Stimulated activated CD8-positive, alpha-beta memory T cell treated with anti-CD3 and anti-CD28 coated beads, Interleukin-12 subunit alpha, Interleukin-12 subunit beta, amount 100 ng/mL, for 1 hour (primary cell): ENCODE measurements around the gene AEBP1.

Source experiments
- DNase-seq: peaks from one replicate; pipeline ENCODE4 v3.0.0-alpha.2; 2020; ENCODE audit warnings: low read depth

Gene AEBP1

DNA sequence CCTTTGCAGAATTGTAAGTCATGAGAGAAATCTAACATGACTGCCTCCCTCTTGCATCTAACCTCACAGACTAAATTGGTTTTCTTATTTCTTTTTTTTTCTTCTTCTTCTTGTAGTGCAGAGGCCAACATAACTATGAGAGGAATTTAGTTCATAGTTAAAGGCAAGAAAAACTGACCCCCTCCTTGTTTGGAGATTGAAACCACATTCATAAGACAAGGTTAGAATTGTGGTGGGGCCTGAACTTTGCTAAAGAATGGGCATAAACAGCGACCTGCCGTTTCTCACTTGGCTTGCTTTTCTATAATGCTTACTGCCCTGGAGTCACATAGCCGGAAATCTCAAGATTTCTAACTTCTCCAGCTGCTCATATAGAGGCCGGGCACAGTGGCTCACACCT lies 19.4 kb upstream of the AEBP1 start:
- no peak for DNase-seq

DNA sequence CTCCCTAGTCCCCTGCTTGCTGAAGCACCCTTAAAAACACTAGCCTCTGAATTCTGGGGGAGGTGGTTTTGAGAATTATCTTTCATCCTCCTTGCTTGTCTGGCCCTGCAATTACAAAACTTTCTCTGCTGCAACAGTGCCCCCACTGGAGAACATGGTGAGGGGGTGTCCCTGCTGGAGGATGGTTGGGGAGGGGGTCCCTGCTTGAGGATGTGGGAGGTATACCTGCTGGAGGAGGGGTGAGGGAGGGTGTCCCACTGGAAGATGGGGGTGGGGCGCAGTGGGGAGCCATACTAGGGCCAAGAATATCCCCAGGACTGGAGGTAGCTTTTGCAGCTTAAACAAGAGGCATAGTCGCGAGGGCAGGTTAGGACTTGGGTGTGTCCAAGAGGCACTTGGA lies 18.6 kb upstream of the AEBP1 start:
- DNase-seq: no peak

DNA sequence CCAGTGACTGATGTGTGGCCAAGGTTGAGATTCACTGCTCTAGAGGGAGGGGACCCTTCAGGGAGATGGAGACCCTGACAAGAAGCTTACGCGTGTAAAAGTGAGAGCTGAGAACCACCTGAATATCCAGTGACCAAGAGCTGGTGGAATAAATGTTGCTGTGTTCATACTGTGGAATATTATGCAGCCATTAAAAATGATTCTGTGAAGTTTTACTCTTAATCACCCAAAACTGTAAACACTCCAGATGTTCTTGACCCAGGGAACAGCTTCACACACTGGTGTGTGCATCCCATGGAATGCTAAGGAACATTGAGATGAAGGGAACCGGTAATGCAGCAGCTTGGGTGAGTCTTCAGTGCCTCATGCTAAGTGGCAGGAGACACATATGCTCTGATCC lies 17.5 kb upstream of the AEBP1 start:
- no peak for DNase-seq

DNA sequence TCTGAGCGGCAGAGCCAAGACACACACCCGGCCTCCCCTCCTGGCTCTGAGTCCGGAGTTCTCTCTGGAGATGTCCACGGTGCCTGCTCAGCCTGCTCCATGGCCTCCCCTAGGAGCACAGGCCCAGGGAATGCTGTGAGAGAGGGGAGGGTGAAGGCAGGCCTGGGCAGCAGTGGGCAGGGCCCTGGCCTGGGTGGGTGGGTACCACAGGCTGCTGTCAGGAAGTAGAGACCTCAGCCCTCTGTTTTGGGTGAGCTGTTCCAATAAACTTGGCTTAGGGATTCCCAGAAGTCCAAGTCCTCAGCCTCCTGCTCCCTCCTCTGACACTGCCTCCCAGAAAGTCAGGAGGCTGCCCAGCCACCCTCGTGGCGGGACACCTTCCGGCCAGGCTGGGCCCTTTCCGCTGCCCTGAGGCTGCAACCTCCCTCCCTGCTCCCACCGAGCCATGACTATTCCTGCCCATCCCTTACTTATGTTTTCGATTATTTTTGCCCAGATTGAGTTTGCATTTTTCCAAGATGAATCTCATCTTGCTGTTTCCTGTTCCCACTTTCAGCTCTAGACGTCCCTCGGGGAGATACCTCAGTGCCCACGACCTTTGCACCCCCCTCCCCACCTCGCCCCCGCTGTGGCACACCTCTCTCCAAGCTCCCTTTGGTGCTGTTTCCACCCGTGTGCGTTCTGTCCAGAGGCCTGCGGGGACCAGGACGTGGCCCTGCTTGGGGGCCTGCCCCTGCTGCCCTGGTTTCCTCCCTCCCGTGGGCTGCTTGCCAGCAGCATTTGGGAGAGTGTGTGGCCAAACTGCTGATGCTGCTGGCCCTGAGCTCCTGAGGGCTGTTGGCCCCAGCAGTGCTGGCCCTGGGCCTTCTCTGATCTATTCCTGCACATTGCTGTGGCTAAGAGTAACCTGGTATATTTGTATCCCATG lies 16.0 kb upstream of the AEBP1 start:
- DNase-seq: no peak

DNA sequence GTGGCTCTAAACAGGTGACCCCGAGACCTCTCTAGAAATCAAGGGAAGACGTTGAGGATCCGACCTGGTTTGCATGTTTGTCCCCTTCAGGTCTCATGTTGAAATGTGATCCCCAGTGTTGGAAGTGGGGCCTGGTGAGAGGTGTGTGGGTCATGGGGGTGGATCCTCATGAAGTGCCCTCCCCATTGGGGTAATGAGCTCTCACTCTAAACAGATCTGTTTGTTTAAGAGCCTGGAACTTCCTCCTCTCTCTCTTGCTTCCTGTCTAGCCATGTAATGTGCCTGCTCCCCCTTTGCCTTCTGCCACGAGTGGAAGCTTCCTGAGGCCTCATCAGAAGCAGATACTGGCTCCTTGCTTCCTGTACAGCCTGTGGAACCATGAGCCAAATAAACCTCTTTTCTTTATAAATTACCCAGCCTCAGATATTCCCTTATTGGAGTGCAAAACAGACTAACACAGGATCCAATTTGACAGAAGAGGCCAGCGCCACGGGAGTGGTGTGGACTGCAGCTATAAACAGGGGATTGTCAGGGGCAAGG lies 11.0 kb upstream of the AEBP1 start:
- no peak for DNase-seq

DNA sequence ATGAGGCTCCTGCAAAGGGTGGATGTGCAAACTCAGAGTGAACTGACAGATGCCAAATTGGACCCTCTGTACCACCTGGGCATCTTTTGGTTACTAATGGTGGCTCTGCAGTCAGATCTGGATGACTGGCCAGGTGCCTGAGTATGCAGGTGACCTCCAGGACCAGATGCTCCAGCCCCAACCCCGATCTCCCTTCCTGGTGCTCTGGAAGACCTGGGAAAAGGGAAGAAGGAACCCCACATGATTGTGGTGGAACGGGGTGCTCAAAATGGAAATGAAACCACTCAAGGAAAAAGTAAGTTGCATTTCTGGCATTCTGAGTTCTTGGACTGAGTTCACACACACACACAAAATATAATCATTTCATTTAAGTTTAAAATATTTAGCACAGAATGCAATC lies 9.8 kb upstream of the AEBP1 start:
- no peak for DNase-seq

DNA sequence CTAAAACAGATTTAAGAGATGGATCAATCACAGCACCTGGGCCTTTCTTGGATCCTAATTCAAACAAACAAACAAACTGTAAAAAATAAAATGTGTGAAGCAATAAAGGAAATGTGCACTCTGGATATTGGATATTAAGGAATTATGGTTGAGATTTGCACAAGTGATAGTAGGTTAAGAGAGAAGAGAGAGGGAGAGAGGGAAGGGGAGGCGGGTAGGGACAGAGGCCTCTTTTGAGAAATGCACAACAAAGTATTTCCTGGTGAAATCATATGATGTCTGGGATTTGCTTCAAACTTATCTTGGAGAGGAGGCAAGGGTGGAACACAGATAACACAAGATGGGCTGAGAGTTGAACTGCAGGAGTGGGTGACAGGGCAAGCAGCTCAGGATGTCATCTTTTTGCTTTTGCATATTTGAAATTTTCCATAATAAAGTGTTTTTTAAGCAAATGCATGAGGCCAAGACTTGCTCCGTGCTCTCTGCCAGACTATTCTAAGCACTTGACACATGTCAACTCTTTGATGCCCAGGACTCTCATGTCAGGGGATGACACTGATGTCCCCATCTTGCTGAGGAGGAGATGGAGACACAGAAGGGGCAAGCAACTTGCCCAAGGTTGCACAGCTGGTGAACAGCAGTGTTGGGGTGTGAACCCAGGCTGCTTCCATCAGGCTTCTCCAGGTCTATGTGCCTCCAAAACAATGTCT lies 9.1 kb upstream of the AEBP1 start:
- no peak for DNase-seq

DNA sequence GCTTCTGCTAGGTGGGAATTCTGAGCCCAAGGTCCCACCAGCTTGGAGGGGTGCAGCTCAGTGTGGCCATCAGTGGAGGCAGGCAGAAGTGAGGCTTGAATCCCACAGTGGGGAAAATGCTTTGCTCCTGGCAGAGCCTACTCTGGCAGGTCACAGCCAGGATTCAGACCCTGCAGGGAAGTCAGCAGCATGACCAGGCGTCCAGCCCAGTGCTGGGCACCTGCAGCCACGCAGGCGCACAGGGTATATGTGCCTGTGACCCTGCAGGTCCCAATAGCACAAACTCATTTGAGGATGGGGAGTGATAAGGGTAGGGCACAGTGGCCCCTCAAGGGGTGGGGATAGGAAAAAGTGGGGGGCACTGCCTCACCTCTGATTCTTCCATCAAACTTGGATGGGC lies 8.4 kb upstream of the AEBP1 start:
- no peak for DNase-seq

DNA sequence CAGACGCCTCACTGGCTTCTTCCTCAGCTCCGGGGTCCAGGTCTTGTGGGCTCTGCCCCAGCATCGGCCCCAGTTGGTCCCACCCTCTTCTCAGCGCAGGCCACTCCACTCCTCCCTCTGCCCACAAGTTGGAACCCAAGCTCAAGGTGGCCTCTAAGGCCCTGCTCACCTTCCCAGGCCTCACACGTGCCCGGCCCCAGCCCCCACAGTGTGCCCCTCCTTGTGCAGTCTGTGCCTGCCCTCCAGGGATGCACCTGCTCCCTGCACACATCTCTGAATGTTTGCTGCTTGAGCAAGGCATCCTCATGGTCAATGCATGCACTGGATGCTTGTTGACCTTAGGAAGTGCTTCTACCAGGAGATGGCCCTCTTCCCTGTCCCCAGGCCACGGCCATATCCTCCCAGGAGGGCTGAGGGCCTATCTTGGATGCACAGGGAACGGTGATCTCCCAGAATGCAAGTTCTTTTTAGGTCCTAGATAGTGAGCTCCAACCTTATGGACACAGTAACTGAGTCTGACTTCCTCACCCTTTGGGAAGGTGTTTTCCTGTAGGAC lies 7.7 kb upstream of the AEBP1 start:
- no peak for DNase-seq

DNA sequence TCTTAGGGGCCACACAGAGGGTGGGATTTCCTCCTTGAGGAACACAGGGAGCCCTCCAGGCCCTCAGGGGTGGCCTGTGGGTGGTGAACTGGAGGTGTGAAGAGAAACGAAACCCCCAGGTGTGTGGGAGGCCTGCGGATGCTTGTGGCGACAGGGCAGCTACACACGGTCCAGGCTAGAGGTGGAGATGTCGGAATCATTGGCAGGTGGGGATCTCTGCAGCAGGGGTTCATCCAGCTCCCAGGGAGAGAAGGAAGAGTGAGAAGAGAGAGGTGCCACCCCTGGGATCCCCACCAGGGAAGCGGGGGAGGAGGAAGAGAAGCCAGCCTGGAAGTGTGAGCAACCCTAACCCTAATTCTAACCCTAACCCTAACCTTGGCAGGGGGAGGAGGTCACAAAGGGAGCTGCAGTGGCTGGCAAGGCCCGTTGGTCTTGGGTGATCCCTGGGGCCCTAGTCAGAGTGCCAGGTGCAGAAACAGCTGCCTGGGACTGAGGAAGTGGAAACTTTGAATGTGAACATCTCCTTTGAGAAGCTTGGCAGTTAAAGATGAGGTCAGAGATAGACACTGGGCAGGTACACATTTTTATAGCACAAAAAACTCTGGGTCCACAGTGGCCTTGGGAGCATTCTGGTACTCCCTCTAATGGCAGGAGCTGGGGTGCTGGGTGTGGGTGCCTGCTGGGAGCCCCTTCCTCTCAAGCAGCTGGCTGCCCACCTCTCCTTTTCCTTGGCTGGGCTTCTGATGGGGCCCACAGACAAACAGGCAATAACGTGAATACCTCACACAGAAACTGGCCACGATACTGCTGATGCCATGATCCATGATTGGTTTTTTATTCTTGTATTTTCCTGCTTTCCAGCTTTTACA lies 6.8 kb upstream of the AEBP1 start:
- DNase-seq: no peak

DNA sequence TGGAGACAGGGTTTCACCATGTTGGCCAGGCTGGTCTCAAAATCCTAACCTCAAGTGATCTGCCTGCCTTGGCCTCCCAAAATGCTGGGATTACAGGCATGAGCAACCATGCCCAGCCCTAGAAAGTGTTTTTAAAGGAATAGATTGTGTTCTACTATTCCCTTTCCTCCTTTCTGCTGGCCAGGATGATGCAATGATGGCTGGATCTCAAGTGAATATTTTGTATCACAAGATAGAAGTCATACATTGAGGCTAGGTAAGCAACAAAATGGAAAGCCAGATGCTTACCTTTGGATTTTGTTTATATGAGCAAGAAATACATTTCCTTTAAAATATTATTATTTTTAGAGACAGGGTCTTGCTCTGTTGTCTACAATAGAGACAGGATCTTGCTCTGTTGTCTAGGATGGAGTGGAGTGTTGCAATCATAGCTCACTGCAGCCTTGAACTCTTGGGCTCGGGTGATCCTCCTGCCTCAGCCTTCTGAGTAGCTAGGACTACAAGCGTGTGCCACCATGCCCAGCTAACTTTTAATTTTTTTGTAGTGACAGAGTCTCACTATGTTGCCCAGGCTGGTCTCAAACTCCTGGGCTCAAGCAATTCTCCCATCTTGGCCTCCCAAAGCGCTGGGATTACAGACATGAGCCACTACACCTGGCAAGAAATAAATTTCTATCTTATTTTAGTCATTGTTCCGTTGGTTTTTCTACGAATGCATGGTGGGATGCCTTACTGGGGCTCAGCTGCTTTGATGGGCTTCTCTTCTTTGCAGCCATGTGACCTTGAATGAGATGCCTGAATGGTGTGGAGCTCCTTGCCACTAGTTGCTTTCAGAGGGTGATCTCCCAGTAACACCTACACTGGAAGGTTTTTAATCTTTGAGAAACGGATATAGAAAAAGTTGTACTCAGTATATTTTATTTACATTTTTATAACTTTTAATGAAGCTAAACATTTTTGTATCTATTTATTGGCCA lies 5.8 kb upstream of the AEBP1 start:
- no peak for DNase-seq

DNA sequence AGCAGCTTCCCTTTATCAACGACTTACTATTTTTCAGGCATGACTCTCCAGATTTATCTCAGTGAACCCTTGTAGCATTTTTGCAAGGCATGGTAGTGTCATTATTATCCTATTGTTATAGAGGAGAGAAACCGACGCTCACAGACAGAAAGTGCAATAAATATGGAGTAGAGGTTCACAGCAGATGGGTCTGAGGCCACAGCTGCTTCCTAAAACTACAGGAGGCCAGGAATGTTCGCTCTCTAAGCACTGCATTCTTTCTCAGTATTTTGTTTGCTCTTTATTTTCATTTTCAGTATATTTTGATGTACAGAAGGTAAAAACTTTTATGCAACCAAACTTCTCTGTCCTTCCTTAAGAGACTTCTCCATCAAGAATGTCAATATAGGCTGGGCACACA lies 4.5 kb upstream of the AEBP1 start:
- no peak for DNase-seq

DNA sequence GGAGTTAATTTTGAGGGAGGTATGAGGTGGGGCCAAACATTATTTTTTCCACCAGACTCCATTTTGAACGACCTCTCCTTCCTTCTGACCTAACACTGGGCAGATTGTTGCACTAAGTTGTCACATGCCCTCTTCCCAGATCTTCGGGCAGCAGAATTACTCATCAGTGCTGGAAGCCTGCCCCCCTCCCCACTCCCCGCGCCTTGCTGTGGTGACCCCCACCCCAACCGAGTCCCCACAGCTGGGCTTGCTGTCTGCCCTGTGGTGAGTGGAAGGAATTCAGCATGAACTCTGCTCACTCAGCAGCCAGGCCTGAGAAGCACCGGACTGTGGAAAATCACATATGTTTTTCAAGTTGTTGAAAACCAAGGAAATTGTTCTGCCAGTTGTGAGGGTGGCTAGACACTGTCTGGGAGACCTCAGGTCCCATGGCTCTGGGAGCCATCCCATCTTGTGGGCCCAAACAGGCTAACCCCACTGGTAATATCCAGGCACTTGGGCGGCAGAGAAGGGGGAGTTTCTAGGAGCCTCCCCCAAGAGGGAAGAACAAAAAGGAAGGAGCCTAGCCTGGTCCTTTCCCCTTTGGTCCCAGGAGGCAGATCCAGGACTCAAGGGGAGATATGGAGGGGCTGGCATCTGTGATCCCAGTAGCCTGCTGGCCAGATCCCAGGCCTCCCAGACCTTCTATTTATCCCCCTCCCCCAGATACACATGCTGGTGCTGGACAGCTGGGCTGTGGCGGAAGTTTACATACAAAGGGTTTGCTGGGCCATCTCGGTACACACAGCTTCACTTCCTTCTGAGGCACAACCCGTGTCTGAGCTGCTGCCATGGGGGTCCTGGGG lies 3.5 kb upstream of the AEBP1 start:
- no peak for DNase-seq

DNA sequence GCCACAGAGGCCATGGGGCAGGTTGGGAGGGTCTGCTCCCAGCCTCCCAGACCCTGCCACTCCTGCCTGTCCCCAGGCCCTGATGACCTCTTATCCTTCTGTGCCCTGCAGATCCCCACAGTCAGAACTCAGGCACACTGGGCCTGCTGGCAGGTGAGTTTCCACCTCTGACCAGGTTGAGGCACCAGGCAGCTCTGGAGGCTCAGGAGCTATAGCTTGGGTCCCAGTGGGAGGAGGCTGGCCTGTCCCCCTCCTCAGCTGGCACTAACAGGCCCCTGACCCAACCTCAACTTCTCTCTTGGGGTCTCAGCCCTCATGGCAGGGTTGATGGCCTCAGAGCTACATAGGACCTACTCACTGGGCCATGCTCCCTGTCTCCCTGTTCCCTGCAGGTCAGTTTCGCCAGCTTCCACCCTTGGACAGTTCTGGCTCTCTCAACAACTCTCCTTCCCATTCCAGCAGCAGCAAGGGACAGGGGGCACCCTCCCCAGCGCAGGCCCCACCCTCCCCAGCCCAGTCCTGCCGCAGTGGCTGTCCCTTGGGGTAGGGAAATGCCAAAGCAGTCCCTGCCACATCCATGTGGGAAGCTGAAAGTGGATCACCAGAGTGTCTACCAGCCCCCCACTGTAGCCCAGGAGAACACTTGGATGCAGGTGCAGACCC lies 2.7 kb upstream of the AEBP1 start:
- no peak for DNase-seq

DNA sequence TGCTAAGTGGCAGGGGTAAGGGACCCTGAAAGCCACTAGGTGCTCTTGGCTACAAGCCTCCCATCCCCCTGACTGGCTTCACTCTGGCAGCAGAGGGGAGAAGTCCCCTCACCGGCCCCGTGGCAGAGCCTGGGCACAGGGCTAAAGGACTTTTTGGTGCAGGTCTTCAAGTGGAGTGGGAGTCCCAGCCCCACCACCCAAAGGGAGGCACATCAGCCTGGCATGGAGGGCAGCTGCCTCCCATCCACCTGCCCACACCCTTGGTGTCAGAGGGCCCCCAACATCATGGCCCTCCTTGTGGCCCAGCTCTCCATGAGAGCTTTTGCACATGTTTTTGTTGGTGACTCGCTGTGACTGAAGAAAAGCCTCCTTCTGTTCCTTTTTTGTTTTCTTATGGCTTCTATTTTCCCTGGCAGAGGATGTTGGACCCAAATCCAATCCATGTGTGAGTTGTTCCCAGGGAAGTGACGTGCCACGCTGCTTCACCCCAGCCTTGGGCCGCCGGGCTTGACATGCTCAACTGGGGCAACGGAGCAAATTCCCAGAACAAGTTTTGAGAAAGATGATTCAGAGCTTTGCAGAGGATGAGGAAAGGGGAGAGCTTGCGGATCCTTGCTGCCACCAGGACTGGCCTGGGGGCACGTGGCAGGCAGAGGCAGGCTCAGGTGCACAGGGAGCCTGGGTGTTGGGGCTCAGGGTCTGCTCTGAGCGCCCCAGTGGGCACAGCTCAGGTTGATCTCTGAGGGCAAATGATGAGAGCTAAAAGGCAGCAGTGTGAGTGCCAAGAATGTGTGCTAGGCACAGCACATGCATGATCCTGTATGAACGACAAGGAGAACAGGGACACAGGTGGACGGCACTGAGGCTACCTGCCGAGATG lies 1.9 kb upstream of the AEBP1 start:
- DNase-seq: no peak

DNA sequence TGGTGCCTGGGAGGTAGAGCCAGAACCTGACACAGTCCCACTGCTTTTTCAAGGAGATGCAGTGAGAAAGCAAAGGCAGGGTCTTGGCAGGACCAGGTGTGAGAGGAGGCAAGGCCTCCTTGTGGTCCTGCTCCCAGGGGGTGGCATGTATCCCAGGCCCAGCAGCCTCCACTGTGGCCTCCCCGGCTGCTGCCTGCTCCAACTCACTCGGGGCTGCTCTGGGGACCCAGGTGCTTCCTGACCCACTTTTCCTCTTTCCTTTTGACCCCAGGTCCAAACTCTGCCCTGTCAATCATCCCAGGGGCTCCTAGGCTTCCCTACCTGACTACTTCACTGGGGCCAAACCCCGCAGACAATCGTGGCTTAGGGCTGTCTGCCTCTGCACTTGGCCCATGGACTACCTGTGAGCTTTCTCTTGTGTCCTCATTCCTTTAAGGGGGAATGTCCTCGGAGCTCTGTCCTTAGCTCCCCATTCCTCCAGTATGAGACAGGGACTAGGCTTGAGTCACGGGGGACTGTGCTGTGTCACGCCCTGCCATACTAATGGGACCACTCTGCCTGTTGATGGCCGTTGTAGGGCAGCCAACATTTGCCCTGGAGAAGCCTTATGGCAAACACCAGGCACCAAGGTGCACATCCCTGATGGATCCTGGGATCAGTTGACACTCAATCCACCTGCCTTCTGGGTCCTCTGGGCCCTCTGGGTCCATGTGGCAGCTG lies 1.1 kb upstream of the AEBP1 start:
- DNase-seq: no peak

DNA sequence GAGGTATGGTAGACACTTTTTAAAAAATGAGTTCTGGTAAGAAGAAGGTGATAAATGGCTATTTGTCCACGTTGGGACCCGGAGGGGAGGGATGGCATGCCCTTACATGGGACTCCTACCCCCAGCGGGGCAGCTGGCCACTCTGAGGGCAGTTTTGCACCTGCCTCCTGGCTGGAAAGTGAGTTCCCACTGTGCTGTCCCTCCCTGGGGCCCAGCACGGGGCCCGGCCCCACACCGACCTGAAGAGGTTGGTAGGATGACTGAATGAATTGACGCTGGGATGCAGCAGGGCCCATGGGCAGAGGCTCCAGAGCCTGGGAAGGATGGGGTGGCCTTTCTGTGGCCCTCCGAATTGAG lies 601 bp upstream of the AEBP1 start:
- DNase-seq: no peak
